BJ (cell line): ENCODE data around the gene ECSIT. TPM values are rescaled to one million over a fixed set of nuclear protein-coding genes. Genes with fewer than 3 reads are reported as not detected.
"Not testable (repeated sequence)": the region's sequence is repeated elsewhere in the genome, so short reads cannot be mapped to it uniquely, and the experiment has no call there.

Experiments
- CTCF ChIA-PET: fragments of 350-600 bp; formaldehyde crosslinking; extraction: SDS; loops from one replicate; lab custom pipeline; 2021; ENCODE audit warnings: antibody characterized with exemption, inconsistent platforms; lab: Yijun Ruan, JAX
- POLR2A ChIA-PET: fragments of 300-600 bp; sonication (Branson Sonifier 250); formaldehyde crosslinking; extraction: SDS; loops from one replicate; lab custom pipeline; 2021; ENCODE audit warnings: antibody characterized with exemption; lab: Charles Lee
- DNase-seq: peaks from one replicate; pipeline ENCODE4 v3.0.0-alpha.2; 2011; ENCODE audit warnings: low read depth
- H3K27me3 ChIP-seq: 2 replicates; pipeline ENCODE4 v1.6.0; 2011; ENCODE audit warnings: low read length; ENCODE audit not compliant: control insufficient read depth, insufficient read depth
- H3K36me3 ChIP-seq: 2 replicates; pipeline ENCODE4 v1.5.1; 2011; ENCODE audit warnings: low read length; ENCODE audit not compliant: control insufficient read depth, insufficient read depth
- H3K4me3 ChIP-seq: 2 replicates; pipeline ENCODE4 v1.5.1; 2011; ENCODE audit warnings: low read depth, mild to moderate bottlenecking, control low read depth, low read length
- CTCF ChIP-seq: IDR thresholded peaks from 2 replicates; pipeline ENCODE4 v1.5.1; 2011; ENCODE audit warnings: low read depth, mild to moderate bottlenecking, control low read depth, inconsistent platforms, low read length, moderate library complexity; ENCODE audit not compliant: insufficient read depth
- polyA plus RNA-seq: library from polyadenylated mRNA; depleted of rRNA; stranded (reverse); fragments of >200 nt; gene quantifications from 2 replicates; pipeline ENCODE4 v1.2.3, GENCODE V29; 2011

The ECSIT gene
- polyA plus RNA-seq, 1 experiment = 45.2 TPM

- peaks cover 16% of the 10 kb centered on the region for H3K27me3 ChIP-seq
- ChIA-PET POLR2A (no interaction called here), CTCF (interaction anchor here (1.1 to 3.6 kb wide), 3 partner anchors 12 to 190 kb away, joined by 3 to 28 read pairs (median 9); no protein-coding TSS in a partner anchor)
- no peaks in the 10 kb centered on the region; the same call in 1 of the 2 replicates for H3K36me3 ChIP-seq
- DNase-seq = no peak
- no peak for TF ChIP-seq CTCF
- H3K4me3 ChIP-seq = no peak overlapping the region
Measured at GRCh38 chr19:11479898-11480714, 48.8 kb downstream of the ECSIT start.

DNA sequence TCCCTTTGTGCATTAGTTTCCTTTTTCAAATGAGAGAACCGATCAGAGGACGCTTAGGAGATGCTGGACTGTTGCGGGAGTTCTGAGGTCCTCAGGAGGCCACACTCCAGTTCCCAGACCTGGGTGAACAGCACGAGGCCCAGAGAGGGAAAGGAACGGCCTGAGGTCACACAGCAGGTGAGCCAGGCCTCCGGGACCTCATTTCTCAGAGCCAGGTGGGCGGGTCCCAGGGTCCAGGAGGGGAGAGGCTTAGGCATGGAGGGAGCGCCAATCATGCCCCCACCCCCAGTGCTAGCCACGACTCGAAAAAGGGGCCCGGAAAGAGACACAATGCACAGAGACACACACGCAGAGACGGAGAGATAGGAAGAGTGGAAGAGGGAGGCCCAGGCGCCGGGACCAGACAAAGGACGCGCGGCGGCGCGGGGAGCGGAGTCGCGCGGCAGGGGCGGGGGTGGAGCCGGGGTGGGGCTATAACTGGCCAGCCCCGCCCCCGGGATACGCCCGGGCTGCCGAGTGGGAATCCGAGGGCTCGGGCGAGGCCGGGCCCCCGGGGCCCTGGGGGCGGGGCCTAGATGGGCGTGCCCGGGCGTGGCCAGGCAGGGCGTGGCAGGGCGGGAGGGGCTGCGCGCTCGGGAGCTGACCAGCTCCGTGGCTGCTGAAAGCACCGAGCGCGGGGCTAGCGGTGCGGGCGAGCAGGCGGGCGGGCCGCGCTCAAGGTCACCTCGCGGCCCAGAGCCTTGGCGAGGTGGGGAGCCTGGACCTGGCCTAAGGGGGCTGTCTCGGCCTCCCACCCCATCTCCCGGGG is 49.6 kb downstream of the ECSIT start:
- Histone ChIP-seq H3K27me3 (peaks cover 16% of the 10 kb centered on the region), H3K36me3 (no peaks in the 10 kb centered on the region; the same call in 1 of the 2 replicates), H3K4me3 (no peak overlapping the region)
- CTCF ChIA-PET = no interaction called here
- TF ChIP-seq CTCF = no peak
- DNase-seq = no peak
- POLR2A ChIA-PET = no interaction called here

DNA sequence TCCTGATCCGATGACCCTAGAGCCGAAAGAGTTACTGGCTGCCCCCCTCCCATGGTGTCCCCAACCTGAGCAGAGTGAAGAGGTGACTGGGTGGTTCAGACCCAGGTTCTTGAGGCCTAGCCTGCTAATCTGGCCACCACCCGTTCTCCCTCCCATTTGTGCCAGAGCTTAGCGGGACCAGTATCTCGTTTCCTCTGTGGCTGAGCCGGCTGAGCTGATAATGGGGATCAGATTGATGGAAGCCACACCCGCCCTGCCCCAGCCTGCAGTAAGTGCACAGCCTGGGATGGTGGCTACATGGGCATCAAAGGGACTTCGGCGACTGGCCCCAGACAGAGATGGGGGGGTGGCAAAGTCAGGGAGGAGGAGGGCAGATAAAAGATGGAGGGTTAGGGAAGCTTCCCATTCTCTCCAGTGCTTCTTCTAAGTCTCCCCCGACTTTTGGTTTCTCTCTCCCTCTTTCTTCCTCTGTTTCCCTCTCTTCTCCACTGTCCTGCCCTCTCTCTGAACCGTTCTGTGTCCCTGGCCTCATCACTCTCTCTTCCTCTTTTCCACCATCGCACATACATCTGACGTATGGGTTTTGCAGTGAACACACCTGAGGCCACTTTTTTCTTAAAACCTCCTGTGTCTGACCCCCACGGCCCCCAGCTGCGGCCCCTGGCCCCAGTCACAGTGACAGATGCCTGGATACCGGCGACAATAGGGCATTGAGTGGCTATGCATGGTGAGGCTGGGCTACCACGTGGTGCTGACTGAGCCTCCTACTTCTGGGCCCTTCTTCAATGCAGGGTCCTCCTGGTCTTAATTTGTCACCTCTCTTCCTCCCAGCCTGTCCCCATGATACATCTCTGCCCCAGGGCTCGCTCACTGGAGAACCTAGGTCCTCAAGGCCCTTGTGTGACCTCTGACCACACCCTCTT is 50.5 kb downstream of the ECSIT start:
- Histone ChIP-seq H3K4me3 (no peak overlapping the region), H3K36me3 (no peaks in the 10 kb centered on the region), H3K27me3 (peaks cover 16% of the 10 kb centered on the region)
- DNase-seq = no peak
- POLR2A ChIA-PET = no interaction called here
- CTCF ChIA-PET = no interaction called here
- no peak for TF ChIP-seq CTCF

- Histone ChIP-seq H3K27me3 (peaks cover 4% of the 10 kb centered on the region), H3K36me3 (no peaks in the 10 kb centered on the region), H3K4me3 (no peak overlapping the region)
- ChIA-PET POLR2A (no interaction called here), CTCF (interaction anchor here (0.6 to 0.7 kb wide), 2 partner anchors 127 to 472 kb away, joined by 3 read pairs; no protein-coding TSS in a partner anchor)
- no peak for TF ChIP-seq CTCF
- no peak for DNase-seq
Measured at GRCh38 chr19:11475861-11476260, 53.1 kb downstream of the ECSIT start.

- H3K36me3 ChIP-seq, POLR2A ChIA-PET, H3K27me3 ChIP-seq, DNase-seq, H3K4me3 ChIP-seq: not testable (repeated sequence)
- CTCF ChIA-PET = interaction anchor here (0.6 kb wide), 1 partner anchor 472 kb away, joined by 3 read pairs; no protein-coding TSS in a partner anchor
Measured at GRCh38 chr19:11475343-11475742, 53.6 kb downstream of the ECSIT start.
